ENCODE data around the gene TIFAB.

GRCh38 chr5:135460246-135461033 is 8.3 kb upstream of the TIFAB start:
- TF ChIP-seq CTCF (IDR thresholded peaks at IDR 0.05) (no peak), POLR2A (IDR thresholded peaks at IDR 0.05) (no peak)

Data from lower leg skin (tissue), 3 donors.